ENCODE measurements around the gene SLC23A1. TPM values are rescaled to one million over a fixed set of nuclear protein-coding genes. Genes with fewer than 3 reads are reported as not detected.

SLC23A1 gene
- polyA plus RNA-seq, 5 donors: 1.1 to 1.9 (median 1.7) TPM

DNA sequence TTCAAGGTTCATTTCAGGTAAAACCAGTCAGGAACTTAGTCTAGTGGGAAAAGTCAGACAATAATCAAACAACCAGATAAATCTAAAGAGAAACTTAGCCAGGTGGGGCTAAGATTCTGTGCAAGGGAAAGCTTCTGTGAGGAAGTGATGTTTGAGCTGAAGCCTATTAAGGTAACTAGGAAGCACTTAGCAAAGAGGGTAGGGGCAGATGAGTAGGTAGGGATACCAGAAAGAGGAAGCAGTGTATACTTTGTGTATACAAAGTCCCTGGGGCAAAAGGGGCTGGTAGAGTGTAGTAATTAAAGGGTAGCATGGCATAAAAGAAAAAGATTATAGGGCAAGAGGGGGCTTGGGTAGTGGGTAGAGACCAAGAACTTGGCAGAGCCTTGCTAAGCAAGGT lies 24.4 kb upstream of the SLC23A1 start:
- no peak for DNase-seq

DNA sequence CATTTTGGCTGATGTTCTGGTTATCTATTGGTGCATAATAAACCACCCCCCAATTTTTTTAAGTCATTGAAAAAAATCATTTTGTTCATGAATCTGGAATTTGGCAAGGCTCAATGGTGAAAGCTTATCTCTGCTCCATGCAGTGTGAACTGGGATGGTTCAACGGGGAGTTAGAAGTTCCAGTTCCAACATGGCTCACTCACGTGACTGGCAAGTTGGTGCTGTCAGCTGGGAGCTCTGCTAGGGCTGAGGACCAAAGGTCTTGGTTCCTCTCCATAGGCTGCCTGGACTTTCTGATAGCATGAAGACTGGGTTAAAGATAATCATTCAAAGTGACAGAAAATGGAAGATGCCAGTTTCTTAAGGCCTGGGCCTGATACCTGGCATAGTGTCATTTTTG lies 23.9 kb upstream of the SLC23A1 start:
- DNase-seq: no peak

DNA sequence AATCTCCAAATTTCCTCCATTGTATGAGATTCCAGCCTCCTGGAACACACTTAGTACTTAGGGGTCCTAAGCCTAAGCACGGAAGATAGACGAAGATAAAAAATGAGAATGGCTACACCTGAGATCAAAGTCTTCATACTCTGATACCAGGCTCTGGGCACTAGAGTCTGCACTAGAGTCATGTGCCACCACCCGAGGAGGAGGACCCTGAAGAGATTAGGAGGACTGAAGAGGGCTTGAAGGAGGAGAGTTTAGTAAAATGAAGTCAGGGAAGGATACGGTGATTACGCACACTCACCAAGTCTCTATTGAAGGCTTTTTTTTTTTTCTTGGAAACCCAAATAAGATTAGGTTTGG lies 21.4 kb upstream of the SLC23A1 start:
- DNase-seq: no peak

DNA sequence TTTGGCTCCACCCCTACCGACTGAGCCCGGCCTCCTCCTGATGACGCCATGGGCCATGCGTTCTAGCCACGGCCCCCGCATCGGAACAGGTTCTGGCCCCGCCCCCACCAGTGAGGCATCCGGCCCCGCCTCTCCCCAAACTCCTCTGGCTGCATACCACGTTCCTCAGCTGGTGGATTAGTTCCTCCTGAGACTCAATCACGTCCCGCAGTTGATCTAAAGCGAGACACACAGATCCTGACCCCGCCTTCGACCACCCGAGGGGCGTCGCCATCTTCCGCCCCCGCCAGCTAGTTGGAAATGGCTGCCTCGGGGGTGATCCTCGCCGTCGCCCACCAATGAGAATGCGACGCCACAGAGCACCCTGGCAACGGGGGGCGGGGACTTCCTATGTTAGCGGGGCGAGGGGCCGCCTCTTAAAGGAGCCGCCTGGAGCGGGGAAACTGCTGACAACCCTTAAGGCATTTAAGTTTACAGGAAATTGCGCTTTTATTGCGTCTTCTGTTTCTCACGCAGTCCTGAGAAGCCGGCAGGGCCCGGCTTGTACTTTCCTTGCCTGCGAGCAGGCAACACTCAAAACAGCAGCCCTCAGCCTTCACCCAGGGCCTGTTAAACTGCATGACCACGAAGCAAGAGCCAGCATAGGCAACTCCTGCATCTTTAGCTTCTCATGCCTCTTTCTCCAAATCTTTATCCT lies 20.8 kb upstream of the SLC23A1 start, which contains the start of gene SPATA24:
Gene SPATA24 (minus strand): TSS at position 303 of the 697 bp plus-strand sequence. CDS start 29 bp downstream, at position 274.
- peak; percentile 98 for DNase-seq

DNA sequence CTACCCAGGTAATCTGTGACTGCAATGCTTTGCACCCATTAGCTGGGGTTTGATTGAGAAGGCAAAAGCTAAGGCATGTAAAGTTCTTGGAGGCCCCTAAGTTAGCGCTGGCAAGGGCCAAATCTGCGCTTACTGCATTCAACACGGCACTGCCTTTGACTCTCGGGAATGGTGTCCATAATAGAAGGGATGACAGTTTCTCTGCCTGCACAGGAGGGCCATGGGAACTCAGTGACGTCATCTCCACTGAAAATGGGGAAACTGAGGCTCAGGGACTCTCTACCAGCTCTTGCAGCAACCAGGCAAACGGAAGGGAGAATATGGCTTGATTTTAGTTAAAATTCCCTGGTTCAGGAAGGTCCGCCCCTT lies 20.3 kb upstream of the SLC23A1 start:
- peak in 1 of 2 donors; percentile 46 for DNase-seq

DNA sequence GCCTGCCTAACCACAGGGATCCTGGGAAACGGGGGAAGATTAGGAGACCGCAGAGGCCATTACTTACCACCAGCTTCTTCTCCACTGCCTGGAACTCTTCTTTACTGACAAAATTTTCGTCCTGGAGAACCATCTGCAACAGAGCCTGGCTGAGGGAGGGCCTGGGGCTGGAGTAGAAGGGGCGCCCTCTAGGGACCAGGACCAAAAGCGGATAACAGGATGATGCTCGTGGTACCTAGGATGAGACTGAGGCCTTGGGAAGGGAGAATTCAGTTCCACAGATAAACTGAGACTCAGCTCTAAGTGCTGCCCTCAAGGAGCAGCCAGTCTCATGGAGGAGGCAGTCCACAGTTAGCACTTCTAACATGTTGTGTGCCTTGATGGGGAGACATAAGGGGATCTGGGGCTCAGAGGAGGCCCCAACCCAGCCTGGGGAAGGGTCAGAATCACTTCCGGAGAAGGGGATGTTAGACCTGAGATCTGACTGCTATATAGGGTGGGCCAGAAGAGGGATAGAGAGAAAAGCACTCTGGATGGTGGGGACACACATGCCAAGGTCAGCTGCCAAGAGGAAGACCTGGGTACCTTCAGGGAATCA lies 19.6 kb upstream of the SLC23A1 start:
- DNase-seq: no peak

DNA sequence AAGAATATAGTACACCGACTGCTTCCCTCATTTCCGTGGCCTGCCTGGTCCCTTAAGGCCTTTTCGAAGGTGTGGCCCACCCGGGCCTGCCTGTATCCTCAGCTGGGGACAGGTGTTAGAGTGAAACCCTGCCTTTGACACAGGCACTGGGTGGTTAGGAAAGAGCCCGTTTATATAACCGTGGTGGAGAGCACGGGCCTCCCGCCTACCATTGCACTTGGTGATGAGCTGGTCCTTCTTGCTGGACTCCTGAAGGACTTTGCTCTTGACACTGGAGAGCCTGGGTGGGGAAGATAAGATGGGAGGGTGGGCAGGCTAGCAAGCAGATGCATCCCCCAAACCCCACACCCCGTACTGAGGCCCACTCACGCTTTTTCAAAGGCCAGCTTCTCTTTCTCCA lies 18.4 kb upstream of the SLC23A1 start:
- no peak for DNase-seq

DNA sequence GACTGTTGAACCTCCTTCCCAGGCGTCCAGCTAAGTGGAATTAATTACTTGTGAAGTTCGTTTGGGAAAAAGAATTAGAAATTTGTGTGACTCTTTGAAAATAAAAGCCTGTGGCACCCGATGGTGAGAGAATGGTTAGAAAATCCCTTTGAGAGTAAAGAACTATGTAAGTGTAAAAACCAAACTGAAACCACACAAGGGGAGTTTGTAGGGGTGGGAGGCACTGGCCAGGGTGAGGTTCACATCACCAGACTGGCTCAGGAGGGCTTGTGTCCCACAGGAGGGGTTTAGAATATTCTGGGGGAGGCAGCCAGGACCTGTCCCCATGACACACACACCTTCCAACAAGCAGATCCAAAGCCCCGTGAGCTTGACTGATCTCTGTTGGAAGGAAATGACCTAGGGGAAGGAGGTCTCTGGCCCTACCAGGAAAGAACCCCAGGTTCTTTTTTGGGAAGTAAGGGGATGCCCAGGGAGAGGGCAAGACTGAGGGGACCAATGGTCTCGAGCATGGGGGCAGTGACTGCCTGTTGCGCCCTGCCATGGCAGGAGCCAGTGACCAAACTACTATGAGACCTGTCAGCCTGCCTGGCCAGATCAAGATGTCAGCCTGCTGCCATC lies 16.5 kb upstream of the SLC23A1 start:
- DNase-seq: no peak

DNA sequence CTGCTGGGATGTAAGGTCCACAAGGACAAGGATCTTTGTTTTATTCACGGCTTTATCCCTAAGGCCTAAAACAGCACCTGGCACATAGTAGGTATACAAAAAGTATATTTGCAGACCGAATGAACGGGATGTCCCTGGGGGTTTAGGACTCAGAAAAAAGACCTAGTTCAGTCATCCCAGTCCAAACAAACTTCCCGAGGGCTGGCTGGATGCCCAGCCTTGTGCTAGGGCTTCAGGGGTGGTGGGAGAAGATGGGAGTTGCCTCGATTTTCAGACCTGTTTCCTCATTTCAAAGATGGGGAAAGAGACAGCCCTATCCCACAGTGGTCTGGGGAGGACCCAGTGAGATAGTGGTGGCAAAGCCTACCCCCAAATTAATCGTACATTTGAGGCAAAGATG lies 14.8 kb upstream of the SLC23A1 start:
- no peak for DNase-seq

DNA sequence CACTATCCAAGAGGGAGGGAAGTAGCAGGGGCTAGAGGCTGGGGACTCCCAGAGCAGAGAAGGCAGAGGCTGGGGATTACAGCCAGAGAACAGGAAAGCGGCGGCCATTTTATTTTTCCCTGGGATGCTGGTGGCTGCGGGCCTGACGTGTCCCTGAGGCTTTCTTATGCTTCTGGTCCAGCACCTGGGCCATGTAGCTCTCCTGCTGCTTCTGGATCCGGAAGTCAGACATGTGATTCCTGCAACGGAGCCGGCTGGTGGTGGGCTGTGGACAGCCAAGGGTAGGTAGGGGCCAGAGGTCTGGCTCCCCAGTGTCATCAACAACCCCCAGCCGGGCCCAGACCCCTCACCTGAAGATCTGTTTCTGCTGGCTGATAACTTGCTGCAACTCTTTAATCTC lies 13.6 kb upstream of the SLC23A1 start:
- DNase-seq: no peak

DNA sequence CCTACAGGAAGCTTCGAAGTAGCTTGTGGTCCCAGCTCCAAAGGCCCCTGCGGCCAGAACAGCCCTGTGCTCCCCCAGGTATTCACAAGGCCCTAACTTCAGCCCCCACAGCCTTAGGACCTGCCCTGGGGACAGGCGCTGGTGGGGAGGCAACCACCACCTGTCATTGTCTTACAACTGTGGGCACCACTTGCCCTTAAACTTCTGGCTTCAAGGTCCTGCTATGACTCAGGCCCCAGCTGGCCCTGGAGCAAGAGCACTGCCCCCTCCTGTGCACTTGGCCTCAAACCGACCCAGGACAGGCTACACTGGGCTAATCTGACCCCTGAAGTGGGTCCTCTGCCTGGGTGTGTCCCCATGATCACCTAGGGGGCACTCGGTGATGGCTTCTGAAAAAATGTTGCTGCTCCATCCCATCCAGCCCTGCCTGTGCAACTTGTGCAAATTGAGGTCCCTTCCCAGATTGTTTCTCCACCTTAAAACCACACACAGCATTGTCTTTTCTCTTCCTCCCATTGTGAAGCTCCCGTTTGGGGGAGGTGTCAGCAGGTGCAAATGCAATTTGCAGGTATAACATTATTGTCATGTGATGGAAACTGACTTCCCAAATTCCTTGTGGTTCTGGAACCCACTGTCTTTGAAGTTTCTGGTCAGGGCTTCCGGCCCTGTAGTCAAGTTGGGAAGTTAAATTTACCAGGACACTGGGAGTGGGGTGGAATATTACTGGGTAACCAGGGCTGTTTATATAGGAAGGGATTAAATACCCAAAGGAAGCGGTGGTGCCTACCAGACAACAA lies 12.9 kb upstream of the SLC23A1 start:
- DNase-seq: no peak

DNA sequence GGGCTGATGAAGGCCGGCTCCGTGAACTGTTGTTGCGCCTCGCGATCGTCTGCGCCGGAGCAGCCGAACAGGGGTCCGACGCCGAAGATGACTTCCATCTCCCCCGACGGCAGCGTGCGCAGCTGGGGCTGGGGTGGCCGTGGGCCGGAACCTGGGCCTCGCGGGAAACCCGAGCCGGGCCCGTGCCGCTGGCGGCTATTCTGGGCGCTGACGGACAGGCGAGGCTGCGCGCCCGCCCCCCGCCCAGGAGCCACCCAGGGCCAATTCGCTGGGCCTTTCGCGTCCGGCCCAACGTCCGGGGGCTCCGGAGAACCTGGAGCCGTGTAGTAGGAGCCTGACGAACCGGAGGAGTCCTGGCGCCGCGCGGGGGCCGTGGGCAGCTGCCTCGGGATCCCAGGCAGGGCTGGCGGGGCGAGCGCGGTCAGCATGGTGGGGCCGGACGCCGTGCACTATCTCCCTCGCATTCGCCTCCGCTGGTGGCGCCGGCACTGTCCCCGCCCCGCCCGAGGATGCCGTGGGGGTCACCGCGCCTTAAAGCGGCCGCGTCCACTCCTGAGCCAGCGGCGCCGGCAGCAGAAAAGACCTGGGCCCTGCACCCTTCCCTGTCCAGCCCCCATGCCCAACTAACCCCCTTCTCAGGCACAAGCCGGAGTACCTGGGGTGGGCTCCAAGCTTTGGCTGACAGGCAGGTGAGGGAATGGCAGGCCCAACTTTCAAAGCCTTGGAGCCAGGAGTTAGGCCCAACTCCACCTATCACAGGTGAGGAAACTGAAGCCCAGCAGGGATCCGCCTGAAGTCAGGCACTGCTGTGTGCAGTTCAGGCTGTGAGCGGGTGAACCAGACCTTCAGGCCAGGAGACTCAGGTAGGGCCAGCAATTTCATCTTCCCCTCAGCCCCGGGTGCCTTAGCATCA lies 11.8 kb upstream of the SLC23A1 start, which contains the start of gene PROB1:
Gene PROB1 (minus strand): TSS at position 451 of the 913 bp plus-strand sequence. CDS start 23 bp downstream, at position 428.
- no peak for DNase-seq

DNA sequence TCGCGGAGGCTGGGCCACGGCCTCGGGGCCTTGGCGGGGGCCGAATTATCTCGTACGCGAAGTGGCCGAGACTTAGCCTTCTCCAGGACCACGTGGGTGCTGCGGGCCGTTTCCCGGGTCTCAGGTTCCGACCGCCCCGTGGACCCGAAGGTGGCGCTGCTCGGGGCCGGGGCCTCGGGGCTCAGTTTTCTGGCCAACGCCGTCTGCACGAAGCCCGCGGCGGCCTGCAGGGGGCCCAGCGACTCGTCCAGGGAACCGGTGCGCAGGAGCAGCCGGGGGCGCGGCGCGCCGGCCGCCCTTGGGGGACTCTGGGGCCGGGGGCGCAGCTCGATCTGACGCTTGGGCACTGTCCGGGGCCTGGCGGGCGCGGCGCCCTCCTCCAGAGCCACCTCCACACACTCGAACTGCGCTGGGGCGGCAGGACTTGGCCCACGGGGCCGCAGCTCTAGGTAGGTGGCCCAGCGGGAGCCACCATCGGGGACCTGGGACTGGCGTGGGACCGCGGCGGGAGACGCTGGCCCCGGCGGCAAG lies 11.1 kb upstream of the SLC23A1 start:
- DNase-seq: no peak

DNA sequence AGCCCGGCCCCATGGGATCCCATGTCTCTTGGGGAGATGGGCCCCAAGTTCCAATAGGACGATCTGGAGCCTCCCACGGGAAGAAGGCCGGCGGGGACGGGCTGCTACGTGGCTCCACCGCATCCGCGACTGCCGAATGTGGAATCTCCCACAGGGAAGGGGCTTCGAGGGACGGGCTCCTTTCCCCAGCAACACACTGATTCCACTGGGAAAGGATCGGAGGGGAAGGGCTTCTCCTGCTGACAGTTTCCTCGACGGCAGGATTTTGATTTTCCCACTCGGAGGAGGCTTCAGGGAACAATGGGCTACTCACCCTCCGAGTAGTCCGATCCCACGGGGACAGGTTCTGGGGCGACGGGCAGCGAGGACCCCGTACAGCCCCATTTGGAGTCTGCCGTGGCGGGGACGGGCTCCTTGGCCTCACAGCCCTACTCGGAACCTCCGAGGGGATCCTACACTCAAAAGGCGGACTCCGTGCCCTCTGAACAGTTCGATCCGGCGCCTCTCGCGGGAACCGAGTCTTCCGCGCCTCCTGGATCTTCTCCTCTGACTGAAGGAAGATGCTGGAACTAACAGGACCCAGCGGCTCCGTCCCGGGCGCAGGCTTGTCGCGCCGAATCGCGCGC lies 10.5 kb upstream of the SLC23A1 start:
- no peak for DNase-seq

DNA sequence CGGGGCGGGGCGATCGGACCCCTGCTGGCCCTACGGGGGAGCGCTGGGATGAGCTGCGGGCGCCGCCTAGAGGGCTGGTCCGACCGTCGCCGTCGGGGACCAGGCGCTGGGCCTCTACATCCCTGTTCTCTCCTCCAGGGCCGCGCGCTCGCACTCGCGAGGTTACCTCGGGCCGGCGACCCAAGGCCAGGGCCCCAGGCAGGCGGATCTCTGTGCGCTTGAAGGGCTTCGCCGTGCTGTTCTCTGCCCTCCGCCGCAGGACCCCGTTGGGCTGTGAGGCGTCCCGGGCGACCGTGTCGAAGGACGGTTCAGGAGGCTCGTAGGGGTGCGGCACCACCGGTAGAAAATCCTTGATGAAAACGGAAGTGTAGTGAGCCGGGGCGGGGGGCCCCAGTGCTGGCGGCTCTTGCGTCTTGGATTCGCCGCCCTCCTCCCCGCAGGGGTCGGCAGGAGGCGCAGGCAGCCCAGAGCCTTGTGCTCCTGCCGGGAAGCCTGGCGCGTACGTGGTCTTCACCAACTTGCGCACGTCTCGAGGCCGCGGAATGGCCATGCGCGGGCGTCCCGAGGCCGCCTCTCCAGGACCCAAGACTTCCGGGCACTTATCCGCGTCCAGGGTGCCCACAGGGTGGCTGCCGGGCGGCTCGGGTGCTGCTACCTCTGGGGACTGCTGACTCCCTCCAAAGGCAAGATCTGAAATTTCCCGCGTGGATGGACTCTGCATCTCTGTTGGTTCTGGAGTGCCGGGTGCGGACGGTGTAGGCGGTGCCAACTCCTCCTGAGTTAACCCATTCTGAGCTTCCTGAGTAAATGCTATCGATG lies 9.8 kb upstream of the SLC23A1 start:
- no peak for DNase-seq

DNA sequence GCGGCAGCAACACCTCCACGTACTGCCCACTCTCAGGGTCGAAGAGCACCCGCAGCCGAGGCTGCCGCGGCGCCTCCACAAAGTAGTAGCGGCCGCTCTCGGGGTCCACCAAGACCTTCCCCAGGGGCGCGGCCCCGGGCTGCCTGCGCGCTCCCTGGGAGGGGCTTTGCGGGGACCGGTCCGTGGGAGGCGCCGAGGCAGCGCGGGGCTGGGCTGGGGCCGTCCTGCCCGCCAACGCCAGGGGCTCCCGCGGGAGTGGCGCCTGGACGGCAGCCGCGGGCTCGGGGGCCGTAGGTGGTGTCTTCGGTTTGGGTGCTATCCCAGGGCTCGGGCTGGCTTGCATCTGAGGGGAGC lies 9.2 kb upstream of the SLC23A1 start:
- DNase-seq: no peak

DNA sequence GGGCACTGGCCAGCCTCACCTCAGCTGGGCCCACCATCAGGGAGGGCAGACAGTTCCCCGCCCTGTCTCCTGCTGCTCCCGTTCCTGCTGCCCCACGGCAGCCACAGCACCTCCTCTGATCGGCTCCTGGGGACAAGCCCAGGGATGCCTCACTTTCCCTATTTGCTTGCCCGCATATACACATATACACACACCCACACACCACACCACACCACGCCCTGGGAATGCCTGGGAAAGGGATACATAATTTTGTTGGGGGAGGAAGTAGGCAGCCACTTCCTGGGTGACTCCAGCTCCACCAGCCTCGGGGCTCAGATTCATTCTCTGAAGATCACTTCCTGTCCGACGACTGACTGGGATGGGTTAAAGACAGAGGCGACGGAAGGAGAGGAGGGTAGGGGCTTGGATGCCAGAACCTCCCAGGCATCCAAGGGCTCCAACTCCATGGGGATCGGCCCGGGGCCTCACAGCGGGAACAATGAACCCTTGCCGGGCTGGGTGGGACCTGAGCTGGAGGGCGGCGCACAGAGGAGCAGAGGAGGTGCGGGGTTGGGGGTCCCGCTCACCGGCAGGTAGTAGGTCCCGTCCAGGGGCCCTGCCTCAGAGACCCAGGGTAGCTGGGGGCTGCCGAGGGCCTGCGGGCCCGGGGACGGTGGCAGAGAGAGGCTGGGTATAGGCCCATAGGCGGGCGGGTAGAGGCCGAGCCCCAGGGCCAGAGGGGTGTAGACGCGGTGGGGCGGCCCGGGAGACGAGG lies 8.7 kb upstream of the SLC23A1 start:
- DNase-seq: no peak

DNA sequence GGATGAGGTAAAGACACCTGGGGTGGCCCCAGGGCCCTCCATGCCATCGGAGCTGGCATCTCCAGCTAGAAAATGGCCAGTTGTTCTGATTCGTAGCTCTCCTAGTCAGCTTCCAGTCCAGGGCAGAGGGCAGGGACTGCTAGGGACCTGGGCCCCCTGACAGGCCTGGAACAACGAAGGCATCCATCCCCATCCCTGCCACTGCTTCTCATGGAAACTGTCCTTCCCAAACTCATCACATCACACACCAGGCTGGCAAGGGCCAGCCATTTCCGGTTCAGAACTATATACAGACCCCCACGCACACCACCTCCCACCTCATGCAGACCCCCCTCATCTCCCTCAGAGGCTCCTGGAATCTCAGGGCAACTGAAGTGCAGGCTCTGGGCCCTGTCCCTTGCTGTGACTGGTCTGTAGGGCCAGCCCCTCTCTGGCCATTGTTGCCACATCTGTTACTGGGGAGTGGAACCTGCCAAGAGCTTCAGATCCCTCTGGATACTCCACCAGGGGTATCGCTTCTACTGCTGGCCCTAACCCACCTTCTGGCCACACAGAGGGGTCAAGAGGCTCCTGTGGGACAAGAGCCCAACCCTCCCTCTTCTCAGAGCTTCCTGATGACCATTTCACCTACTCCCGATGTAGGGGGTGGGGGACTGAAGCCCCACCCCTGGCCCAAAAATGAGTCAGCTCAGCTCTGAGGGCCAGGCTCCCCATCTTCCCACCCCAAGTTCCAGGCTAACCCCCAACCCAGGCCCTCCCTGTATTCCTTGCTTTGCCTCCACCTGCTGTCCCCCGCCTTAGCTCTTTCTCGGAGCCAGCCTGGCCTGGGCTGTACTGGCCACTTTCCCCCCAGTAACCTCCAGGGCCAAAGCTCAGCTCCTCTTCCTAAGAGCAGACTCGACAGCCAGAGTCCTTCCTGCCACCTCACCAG lies 7.8 kb upstream of the SLC23A1 start:
- no peak for DNase-seq
